GM19468 (cell line): ENCODE data around the gene INPP5D.
"Not testable (repeated sequence)": the region's sequence is repeated elsewhere in the genome, so short reads cannot be mapped to it uniquely, and the experiment has no call there.

Experiments
- ATAC-seq: cut with Tn5 transposase; IDR thresholded peaks from one replicate; pipeline ENCODE4 v1.9.1; 2021; ENCODE audit warnings: mild to moderate bottlenecking, moderate library complexity, moderate number of reproducible peaks; ENCODE audit not compliant: unreplicated experiment; ENCODE audit errors: extremely low read depth

The INPP5D gene

GRCh38 chr2:233059797-233060500 is at the start of gene INPP5D:
Gene INPP5D (plus strand): TSS chr2:233060342. CDS start chr2:233060479, 137 bp downstream.
- no peak for ATAC-seq

GRCh38 chr2:233010569-233011267 is 49.4 kb upstream of the INPP5D start:
- no peak for ATAC-seq

GRCh38 chr2:233011268-233011650 is 48.9 kb upstream of the INPP5D start:
- ATAC-seq, result no peak

GRCh38 chr2:233011702-233012131 is 48.4 kb upstream of the INPP5D start:
- no peak for ATAC-seq

- ATAC-seq, result no peak
These were observed 47.7 kb upstream of the INPP5D start for GRCh38 chr2:233012301-233012971.

- ATAC-seq, result no peak
These were observed 47.1 kb upstream of the INPP5D start, which contains the start of gene NGEF for GRCh38 chr2:233013027-233013461. Gene NGEF (minus strand): TSS chr2:233013256. CDS start chr2:232974890, 38,366 bp downstream.

GRCh38 chr2:233013650-233014049 is 46.5 kb upstream of the INPP5D start:
- no peak for ATAC-seq

GRCh38 chr2:233015019-233015645 is 45.0 kb upstream of the INPP5D start:
- no peak for ATAC-seq

GRCh38 chr2:233017947-233018346 is 42.2 kb upstream of the INPP5D start:
- ATAC-seq, result no peak

GRCh38 chr2:233019610-233020009 is 40.5 kb upstream of the INPP5D start:
- ATAC-seq, result not testable (repeated sequence)

- no peak for ATAC-seq
These were observed 39.7 kb upstream of the INPP5D start for GRCh38 chr2:233020454-233020853.

- ATAC-seq, result no peak
These were observed 38.4 kb upstream of the INPP5D start for GRCh38 chr2:233021771-233022170.

GRCh38 chr2:233022561-233022960 is 37.6 kb upstream of the INPP5D start:
- no peak for ATAC-seq

- ATAC-seq, result no peak
These were observed 37.0 kb upstream of the INPP5D start for GRCh38 chr2:233023007-233023760.

GRCh38 chr2:233023761-233024410 is 36.3 kb upstream of the INPP5D start:
- ATAC-seq, result no peak

- no peak for ATAC-seq
These were observed 34.4 kb upstream of the INPP5D start for GRCh38 chr2:233025706-233026105.

- ATAC-seq, result no peak
These were observed 33.8 kb upstream of the INPP5D start for GRCh38 chr2:233026198-233026813.

- no peak for ATAC-seq
These were observed 30.8 kb upstream of the INPP5D start for GRCh38 chr2:233029321-233029720.
